ENCODE measurements around the gene CACNA1A. TPM values are rescaled to one million over a fixed set of nuclear protein-coding genes. Genes with fewer than 3 reads are reported as not detected.

The CACNA1A gene
- total RNA-seq, 2 donors from 2014 or later = 6.7 to 7.6 TPM

GRCh38 chr19:13373599-13373998, 132.7 kb downstream of the CACNA1A start:
- no peaks in the 10 kb centered on the region for H3K27me3 ChIP-seq
- 45 to 60% methylated on average over 3 of the region's 3 CpGs for WGBS, 2 donors
- H3K4me3 ChIP-seq = no peak overlapping the region
- H3K9me3 ChIP-seq = no peaks in the 10 kb centered on the region
- TF ChIP-seq, protein P1, sequence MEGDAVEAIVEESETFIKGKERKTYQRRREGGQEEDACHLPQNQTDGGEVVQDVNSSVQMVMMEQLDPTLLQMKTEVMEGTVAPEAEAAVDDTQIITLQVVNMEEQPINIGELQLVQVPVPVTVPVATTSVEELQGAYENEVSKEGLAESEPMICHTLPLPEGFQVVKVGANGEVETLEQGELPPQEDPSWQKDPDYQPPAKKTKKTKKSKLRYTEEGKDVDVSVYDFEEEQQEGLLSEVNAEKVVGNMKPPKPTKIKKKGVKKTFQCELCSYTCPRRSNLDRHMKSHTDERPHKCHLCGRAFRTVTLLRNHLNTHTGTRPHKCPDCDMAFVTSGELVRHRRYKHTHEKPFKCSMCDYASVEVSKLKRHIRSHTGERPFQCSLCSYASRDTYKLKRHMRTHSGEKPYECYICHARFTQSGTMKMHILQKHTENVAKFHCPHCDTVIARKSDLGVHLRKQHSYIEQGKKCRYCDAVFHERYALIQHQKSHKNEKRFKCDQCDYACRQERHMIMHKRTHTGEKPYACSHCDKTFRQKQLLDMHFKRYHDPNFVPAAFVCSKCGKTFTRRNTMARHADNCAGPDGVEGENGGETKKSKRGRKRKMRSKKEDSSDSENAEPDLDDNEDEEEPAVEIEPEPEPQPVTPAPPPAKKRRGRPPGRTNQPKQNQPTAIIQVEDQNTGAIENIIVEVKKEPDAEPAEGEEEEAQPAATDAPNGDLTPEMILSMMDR (IDR thresholded peaks at IDR 0.05) = no peak
- TF ChIP-seq POLR2A (IDR thresholded peaks at IDR 0.05) = no peak
- H3K4me1 ChIP-seq = no peaks in the 10 kb centered on the region
- ATAC-seq (no peak), DNase-seq (no peak)
- no peak overlapping the region for H3K27ac ChIP-seq
- no peaks in the 10 kb centered on the region for H3K36me3 ChIP-seq (replicated peaks in 1 of 2; ENCODE audit: insufficient read depth in 1 of 2, low read depth in 2 of 2)
- intact Hi-C loops (cut with DNase I) = no loop called here

GRCh38 chr19:13370948-13371347, 135.3 kb downstream of the CACNA1A start:
- WGBS, 2 donors = 66 to 68% methylated on average over 5 of the region's 5 CpGs
- Histone ChIP-seq H3K27ac (no peak overlapping the region), H3K4me1 (no peaks in the 10 kb centered on the region), H3K4me3 (no peak overlapping the region), H3K36me3 (replicated peaks in 1 of 2; ENCODE audit: insufficient read depth in 1 of 2, low read depth in 2 of 2) (no peaks in the 10 kb centered on the region), H3K27me3 (no peaks in the 10 kb centered on the region), H3K9me3 (no peaks in the 10 kb centered on the region)
- no peak for ATAC-seq
- DNase-seq = no peak
- TF ChIP-seq POLR2A (IDR thresholded peaks at IDR 0.05) = no peak
- TF ChIP-seq, protein P1 (IDR thresholded peaks at IDR 0.05) = no peak
- intact Hi-C loops (cut with DNase I) = no loop called here

DNA sequence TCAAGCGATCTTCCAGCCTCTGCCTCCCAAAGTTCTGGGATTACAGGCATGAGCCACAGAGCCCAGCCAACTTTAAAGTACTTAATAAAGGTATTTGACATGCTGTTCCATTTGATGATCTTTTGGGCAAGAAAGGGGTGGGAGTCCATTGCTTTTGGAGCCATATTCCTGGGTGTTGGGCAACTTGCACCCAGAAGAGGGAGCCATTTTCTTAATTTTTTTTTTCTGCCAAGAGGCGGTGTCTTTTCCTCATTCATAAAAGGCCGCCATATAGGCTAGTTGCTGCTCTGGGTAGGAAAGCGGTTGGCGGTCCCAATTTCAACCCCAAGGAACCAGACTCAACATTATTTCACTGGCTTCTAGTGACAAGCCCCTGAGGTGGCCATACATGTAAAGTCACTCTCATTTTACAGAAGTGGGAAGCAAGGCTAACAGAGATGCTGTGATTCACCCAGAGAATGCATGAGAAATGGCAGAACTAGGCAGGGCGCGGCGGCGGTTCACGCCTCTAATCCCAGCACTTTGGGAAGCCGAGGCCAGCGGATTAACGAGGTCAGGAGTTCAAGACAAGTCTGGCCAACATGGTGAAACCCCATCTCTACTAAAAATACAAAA, 139.6 kb downstream of the CACNA1A start:
- H3K4me3 ChIP-seq = no peak overlapping the region
- DNase-seq = no peak
- H3K36me3 ChIP-seq (replicated peaks in 1 of 2; ENCODE audit: insufficient read depth in 1 of 2, low read depth in 2 of 2) = no peaks in the 10 kb centered on the region
- intact Hi-C loops (cut with DNase I) = no loop called here
- TF ChIP-seq, protein P1 (IDR thresholded peaks at IDR 0.05) = no peak
- TF ChIP-seq POLR2A (IDR thresholded peaks at IDR 0.05) = no peak
- H3K27me3 ChIP-seq = no peaks in the 10 kb centered on the region
- no peaks in the 10 kb centered on the region for H3K9me3 ChIP-seq
- WGBS, 2 donors = 76 to 77% methylated on average over 13 of the region's 13 CpGs
- ATAC-seq = no peak
- no peaks in the 10 kb centered on the region for H3K4me1 ChIP-seq
- H3K27ac ChIP-seq = no peak overlapping the region

DNA sequence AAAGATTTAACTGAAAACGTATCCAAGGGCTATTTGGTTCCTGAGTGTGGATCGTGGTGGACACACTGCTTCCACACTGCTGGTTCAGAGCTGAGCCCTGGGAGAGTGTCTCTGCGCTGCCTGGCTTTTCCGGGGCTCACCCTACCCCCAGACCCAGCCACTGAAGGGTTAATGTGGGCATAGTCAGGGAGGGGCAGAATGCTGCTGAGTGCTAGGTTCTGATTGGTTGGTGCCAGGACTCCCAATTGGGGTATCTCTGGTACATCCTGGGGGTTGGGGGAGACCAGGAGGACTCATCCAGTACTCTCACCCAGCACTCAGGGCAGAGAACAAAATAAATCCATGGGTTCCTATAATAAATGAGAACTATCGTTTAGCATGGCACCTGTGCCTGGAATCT, 142.3 kb downstream of the CACNA1A start:
- Histone ChIP-seq H3K9me3 (no peaks in the 10 kb centered on the region), H3K27me3 (no peaks in the 10 kb centered on the region), H3K27ac (no peak overlapping the region), H3K4me3 (no peak overlapping the region), H3K36me3 (replicated peaks in 1 of 2; ENCODE audit: insufficient read depth in 1 of 2, low read depth in 2 of 2) (no peaks in the 10 kb centered on the region), H3K4me1 (no peaks in the 10 kb centered on the region)
- ATAC-seq = no peak
- DNase-seq = no peak
- intact Hi-C loops (cut with DNase I) = no loop called here
- WGBS, 2 donors = 56 to 62% methylated on average over 1 to 5 of the region's 5 CpGs
- no peak for TF ChIP-seq POLR2A (IDR thresholded peaks at IDR 0.05)
- TF ChIP-seq, protein P1 (IDR thresholded peaks at IDR 0.05) = no peak

- TF ChIP-seq POLR2A (IDR thresholded peaks at IDR 0.05) = no peak
- TF ChIP-seq, protein P1 (IDR thresholded peaks at IDR 0.05) = no peak
- Histone ChIP-seq H3K9me3 (no peaks in the 10 kb centered on the region), H3K4me3 (no peak overlapping the region), H3K4me1 (no peaks in the 10 kb centered on the region), H3K36me3 (replicated peaks in 1 of 2; ENCODE audit: insufficient read depth in 1 of 2, low read depth in 2 of 2) (no peaks in the 10 kb centered on the region), H3K27ac (no peak overlapping the region), H3K27me3 (no peaks in the 10 kb centered on the region)
- DNase-seq (no peak), ATAC-seq (no peak)
- intact Hi-C loops (cut with DNase I) = no loop called here
- 19 to 20% methylated on average over 7 of the region's 7 CpGs for WGBS, 2 donors
Measured at GRCh38 chr19:13363245-13363644, 143.0 kb downstream of the CACNA1A start.

Data from body of pancreas (tissue), 4 donors.